ENCODE measurements around the gene ALDH9A1. TPM values are rescaled to one million over a fixed set of nuclear protein-coding genes. Genes with fewer than 3 reads are reported as not detected.

ALDH9A1 gene
- total and polyA plus RNA-seq, 2 of the 4 experiments (the other 2 are of a cell fraction) = 43.5 to 43.7 TPM

DNA sequence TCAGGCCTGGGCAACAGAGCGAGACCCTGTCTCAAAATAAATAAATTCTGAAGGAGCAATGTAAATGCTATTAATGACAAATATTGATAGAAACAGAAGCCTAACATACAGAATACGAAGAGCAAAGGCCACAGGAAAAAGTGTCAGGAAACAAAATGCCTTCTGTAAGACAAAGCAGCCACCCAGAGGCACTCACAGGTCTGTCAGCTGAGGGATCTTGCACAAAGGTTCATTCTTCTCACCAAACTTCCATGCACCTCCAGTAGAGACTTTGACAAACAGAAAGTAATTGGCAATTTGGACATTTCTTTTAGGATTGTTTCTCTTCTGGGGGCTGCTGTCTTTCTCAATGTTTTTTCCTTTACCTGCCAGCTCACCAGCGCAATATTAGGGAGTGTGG is 1.2 kb upstream of the ALDH9A1 start:
- Histone ChIP-seq H2AK9ac (replicated peaks; ENCODE audit: low read depth, low read length, poor library complexity) (no peak overlapping the region), H3K4me1 (ENCODE audit: control insufficient read depth, insufficient read depth, low read length) (no peaks in the 10 kb centered on the region), H3K23ac (ENCODE audit: low read depth, low read length) (no peak overlapping the region), H2AK5ac (ENCODE audit: low read depth, low read length) (no peak overlapping the region), H2BK5ac (ENCODE audit: low read depth, low read length, poor library complexity, severe bottlenecking) (no peak overlapping the region), H4K91ac (ENCODE audit: insufficient read depth, low read depth, low read length) (no peak overlapping the region), H3K9ac (ENCODE audit: low read depth, low read length) (no peak overlapping the region), H3K18ac (ENCODE audit: low read depth, low read length) (no peak overlapping the region), H3K4me2 (ENCODE audit: low read depth, low read length) (no peak overlapping the region), H4K5ac (ENCODE audit: low read depth, low read length) (no peak overlapping the region), H3K56ac (ENCODE audit: extremely low read depth, insufficient read depth, low read length) (no peak overlapping the region), H3K36me3 (ENCODE audit: control insufficient read depth, insufficient read depth, low read length) (no peaks in the 10 kb centered on the region), H3K14ac (replicated peaks; ENCODE audit: low read depth, low read length) (no peak overlapping the region), H2AFZ (replicated peaks; ENCODE audit: low read length, poor library complexity) (no peak overlapping the region), H3K79me1 (ENCODE audit: low read depth in 1 of 2, low read length in 2 of 2) (peaks cover 0 to 24% of the 10 kb centered on the region in 2 experiments; a peak in 2 of 4 replicates), H2BK120ac (ENCODE audit: low read depth, low read length) (no peak overlapping the region), H4K8ac (ENCODE audit: low read depth in 2 of 2, low read length in 2 of 2) (no peak overlapping the region), H3K27ac (ENCODE audit: insufficient read depth, low read length) (no peak overlapping the region), H3K4me3 (ENCODE audit: insufficient read depth, low read depth, low read length) (no peak overlapping the region), H3K9me3 (ENCODE audit: control insufficient read depth, insufficient read depth, low read length) (no peaks in the 10 kb centered on the region), H2BK15ac (ENCODE audit: low read depth, low read length) (no peak overlapping the region), H2BK20ac (ENCODE audit: low read depth, low read length) (no peak overlapping the region), H3K4ac (ENCODE audit: low read depth, low read length) (no peak overlapping the region), H4K20me1 (ENCODE audit: insufficient read depth, low read length) (no peaks in the 10 kb centered on the region), H3K9me1 (ENCODE audit: insufficient read depth, low read length) (no peaks in the 10 kb centered on the region), H3K27me3 (ENCODE audit: control insufficient read depth, insufficient read depth, low read length) (no peaks in the 10 kb centered on the region)
- POLR2A ChIA-PET (ENCODE audit: unreplicated experiment) = no interaction called here
- CTCF ChIA-PET = no interaction called here
- TF ChIP-seq RAD21 (IDR thresholded peaks at IDR 0.05; ENCODE audit: low read length) (no peak), SMC3 (IDR thresholded peaks at IDR 0.05; ENCODE audit: low read depth, low read length) (no peak), BHLHE40 (IDR thresholded peaks at IDR 0.05; ENCODE audit: low read depth, low read length) (no peak), MAFK (IDR thresholded peaks at IDR 0.05; ENCODE audit: low read depth, low read length) (no peak), CHD1 (IDR thresholded peaks at IDR 0.05; ENCODE audit: low read depth, low read length) (no peak), FOS (IDR thresholded peaks at IDR 0.05; ENCODE audit: low read depth, low read length) (no peak), RCOR1 (IDR thresholded peaks at IDR 0.05; ENCODE audit: insufficient replicate concordance, low read length) (no peak), CEBPB (IDR thresholded peaks at IDR 0.05; ENCODE audit: low read depth, low read length) (no peak), NFE2L2 (IDR thresholded peaks at IDR 0.05; ENCODE audit: low read depth, low read length) (no peak)
- TF ChIP-seq, protein P1, sequence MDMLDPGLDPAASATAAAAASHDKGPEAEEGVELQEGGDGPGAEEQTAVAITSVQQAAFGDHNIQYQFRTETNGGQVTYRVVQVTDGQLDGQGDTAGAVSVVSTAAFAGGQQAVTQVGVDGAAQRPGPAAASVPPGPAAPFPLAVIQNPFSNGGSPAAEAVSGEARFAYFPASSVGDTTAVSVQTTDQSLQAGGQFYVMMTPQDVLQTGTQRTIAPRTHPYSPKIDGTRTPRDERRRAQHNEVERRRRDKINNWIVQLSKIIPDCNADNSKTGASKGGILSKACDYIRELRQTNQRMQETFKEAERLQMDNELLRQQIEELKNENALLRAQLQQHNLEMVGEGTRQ (IDR thresholded peaks at IDR 0.05; ENCODE audit: low read depth, low read length) = no peak
- TF ChIP-seq, protein P2, sequence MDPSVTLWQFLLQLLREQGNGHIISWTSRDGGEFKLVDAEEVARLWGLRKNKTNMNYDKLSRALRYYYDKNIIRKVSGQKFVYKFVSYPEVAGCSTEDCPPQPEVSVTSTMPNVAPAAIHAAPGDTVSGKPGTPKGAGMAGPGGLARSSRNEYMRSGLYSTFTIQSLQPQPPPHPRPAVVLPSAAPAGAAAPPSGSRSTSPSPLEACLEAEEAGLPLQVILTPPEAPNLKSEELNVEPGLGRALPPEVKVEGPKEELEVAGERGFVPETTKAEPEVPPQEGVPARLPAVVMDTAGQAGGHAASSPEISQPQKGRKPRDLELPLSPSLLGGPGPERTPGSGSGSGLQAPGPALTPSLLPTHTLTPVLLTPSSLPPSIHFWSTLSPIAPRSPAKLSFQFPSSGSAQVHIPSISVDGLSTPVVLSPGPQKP (IDR thresholded peaks at IDR 0.05; ENCODE audit: borderline replicate concordance, low read depth, low read length) = no peak
- BruUV-seq (replicated peaks) = no TSS peak
- dilution Hi-C loops (cut with HindIII; ENCODE audit: low sequenced_read_pairs, unreplicated experiment) = no loop called here
- in situ Hi-C loops (cut with MboI; ENCODE audit: low sequenced_read_pairs) = no loop called here
- DNase-seq = no peak
- WGBS, 2 experiments (ENCODE audit: extremely low coverage in 2 of 2, insufficient read length in 1 of 2) = 80% methylated on average over 1 of the region's 3 CpGs; no CpG with 5 or more reads in 1 of the 2 experiments
- intact Hi-C loops (cut with micrococcal nuclease) = no loop called here
- ATAC-seq (ENCODE audit: low read depth) = no peak
